22Rv1 (cell line): ENCODE measurements around the gene FNTB.
A peak's percentile ranks its signal among the peaks of the same experiment; 100 is the strongest.

ENCODE experiments used
- H3K27ac ChIP-seq: fragments of 450-650 bp; 2 replicates; pipeline ENCODE4 v1.5.1; 2017
- ZFX ChIP-seq: fragments of 450-650 bp; IDR thresholded peaks from 2 replicates; pipeline ENCODE4 v1.6.1; 2017; ENCODE audit warnings: antibody characterized with exemption, borderline replicate concordance
- TF ChIP-seq, protein P1 (sequence below): fragments of 450-650 bp; IDR thresholded peaks from 2 replicates; pipeline ENCODE4 v1.5.1; 2017; ENCODE audit warnings: mild to moderate bottlenecking

The FNTB gene

DNA sequence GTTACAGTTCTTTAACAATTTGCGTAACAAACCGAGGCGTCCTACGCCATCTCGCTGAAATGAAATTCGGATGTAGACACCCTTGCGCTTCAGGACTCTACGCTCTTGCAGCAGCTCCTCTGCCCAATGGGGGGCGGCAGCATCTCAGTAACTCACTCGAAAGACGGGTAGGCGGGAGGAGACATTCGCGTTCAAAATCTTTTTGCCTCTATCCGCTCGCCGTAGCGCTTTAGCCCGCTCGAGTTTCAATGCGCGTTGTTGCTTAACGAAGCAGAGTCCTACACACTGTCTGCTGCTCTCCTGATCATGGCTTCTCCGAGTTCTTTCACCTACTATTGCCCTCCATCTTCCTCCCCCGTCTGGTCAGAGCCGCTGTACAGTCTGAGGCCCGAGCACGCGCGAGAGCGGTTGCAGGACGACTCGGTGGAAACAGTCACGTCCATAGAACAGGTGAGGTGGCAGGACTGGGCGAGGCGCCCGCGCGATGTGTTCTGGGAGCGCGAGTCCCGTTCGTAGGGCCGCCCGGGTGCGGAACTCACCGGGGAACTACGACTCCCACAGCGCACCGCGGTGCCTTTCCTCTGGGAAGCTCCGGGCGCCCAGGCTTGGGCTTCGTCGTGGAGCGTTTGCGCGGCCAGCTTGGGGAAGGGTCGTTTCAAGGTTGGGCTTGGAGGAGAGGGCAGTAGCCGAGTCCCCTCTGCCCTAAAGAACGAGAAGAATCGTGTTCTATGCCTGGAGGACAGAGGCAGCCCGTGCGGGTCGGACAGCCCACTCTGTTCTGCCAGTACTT, at the start of gene FNTB:
TSS of gene FNTB (plus strand) at position 248 of the 790 bp plus-strand sequence. CDS start at position 307, 59 bp downstream.
- H3K27ac ChIP-seq, result peak within 1 kb of the TSS; percentile 78
- no peak for TF ChIP-seq ZFX
- TF ChIP-seq, protein P1, sequence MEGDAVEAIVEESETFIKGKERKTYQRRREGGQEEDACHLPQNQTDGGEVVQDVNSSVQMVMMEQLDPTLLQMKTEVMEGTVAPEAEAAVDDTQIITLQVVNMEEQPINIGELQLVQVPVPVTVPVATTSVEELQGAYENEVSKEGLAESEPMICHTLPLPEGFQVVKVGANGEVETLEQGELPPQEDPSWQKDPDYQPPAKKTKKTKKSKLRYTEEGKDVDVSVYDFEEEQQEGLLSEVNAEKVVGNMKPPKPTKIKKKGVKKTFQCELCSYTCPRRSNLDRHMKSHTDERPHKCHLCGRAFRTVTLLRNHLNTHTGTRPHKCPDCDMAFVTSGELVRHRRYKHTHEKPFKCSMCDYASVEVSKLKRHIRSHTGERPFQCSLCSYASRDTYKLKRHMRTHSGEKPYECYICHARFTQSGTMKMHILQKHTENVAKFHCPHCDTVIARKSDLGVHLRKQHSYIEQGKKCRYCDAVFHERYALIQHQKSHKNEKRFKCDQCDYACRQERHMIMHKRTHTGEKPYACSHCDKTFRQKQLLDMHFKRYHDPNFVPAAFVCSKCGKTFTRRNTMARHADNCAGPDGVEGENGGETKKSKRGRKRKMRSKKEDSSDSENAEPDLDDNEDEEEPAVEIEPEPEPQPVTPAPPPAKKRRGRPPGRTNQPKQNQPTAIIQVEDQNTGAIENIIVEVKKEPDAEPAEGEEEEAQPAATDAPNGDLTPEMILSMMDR, result peak; percentile 76

GRCh38 chr14:64937171-64937820, 49.4 kb upstream of the FNTB start:
- H3K27ac ChIP-seq, result no peak overlapping the region

DNA sequence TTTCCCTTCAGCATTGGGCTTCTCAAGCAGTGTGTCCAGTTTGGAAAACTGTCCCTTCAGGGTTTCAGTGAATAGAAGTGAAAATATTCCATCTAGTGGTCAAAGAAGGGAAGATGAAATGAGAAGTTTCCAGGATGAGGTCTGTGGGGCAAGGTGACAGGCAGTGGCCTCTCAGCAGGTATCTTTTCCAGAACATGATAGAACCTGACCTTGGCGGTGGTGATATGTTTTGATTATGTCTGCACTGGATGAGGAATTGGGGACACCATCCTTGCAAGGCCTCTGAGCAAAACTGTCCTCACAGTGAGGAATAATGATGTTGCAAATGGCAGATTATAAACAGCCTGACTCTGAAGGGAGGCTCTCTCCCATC, 48.9 kb upstream of the FNTB start:
- no peak overlapping the region for H3K27ac ChIP-seq
- TF ChIP-seq, protein P1, result peak; percentile 38
- no peak for TF ChIP-seq ZFX

More at GRCh38 chr14:64937171-64937820, 49.4 kb upstream of the FNTB start:
- no peak for TF ChIP-seq ZFX
- TF ChIP-seq, protein P1, result no peak

GRCh38 chr14:64938972-64939816, 47.5 kb upstream of the FNTB start:
- TF ChIP-seq ZFX, result no peak
- TF ChIP-seq, protein P1, result no peak
- 0 out of 2 replicates have a peak overlapping the region, but pooled peaks have one; percentile 11 for H3K27ac ChIP-seq

- TF ChIP-seq ZFX, result no peak
- TF ChIP-seq, protein P1, result no peak
- no peak overlapping the region for H3K27ac ChIP-seq
Measured at GRCh38 chr14:64939817-64940190, 46.9 kb upstream of the FNTB start.

DNA sequence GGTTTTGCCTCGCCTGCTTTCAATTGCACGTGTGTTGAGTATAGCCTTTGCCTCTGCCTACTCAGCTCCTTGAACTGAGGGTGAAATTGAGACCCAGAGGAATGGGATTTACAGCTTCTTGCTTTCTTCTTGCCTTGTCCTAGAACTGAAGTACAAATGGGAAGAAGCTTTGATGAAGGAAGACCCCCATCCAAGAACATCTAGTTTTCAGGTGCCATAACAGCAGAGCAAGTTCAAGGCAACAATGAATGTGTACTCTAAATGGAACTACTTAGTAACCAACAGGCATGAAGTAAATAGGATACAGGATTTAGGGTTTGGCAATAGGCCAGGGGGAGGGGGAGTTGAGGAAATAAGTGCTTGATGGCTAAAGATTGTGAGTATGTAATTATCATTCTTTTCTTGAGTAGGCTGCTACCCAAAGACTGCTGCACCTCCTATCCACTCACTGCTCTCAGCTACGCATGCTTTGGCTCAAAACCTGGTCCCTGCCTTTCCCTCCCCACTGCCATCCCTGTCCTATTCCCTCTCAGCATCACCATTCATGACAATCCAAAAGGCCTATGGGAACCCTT, 46.3 kb upstream of the FNTB start:
- no peak overlapping the region for H3K27ac ChIP-seq
- TF ChIP-seq, protein P1, result no peak
- no peak for TF ChIP-seq ZFX
